ENCODE data around the gene MRPL27. TPM values are rescaled to one million over a fixed set of nuclear protein-coding genes. Genes with fewer than 3 reads are reported as not detected.

MRPL27 gene
- total RNA-seq, 1 donor from 2014 or later, result 92.5 TPM

DNA sequence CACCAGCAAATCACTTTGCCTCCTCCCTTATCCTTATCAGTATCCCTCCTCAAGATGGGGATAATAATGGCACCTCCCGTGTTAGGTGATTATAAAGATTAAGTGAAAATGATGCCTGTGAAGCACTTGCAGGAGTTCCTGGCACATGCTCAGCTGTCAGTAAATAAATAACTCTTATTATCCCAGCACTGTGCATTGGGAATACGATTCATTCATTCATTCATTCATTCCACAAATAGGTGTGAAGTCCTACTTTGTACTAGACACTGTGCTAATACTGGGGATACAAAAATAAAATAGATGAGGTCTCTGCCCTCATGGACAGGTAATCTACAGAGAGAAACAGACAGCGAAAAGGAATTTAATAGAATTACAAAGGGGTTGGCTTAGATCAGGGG is 25.1 kb downstream of the MRPL27 start:
- H3K4me3 ChIP-seq (ENCODE audit: low read depth, low read length), result no peak overlapping the region
- H3K36me3 ChIP-seq (ENCODE audit: control insufficient read depth, insufficient read depth, low read length), result no peaks in the 10 kb centered on the region
- no peaks in the 10 kb centered on the region for H3K27me3 ChIP-seq (ENCODE audit: control insufficient read depth, insufficient read depth, low read length)
- TF ChIP-seq, protein P1, sequence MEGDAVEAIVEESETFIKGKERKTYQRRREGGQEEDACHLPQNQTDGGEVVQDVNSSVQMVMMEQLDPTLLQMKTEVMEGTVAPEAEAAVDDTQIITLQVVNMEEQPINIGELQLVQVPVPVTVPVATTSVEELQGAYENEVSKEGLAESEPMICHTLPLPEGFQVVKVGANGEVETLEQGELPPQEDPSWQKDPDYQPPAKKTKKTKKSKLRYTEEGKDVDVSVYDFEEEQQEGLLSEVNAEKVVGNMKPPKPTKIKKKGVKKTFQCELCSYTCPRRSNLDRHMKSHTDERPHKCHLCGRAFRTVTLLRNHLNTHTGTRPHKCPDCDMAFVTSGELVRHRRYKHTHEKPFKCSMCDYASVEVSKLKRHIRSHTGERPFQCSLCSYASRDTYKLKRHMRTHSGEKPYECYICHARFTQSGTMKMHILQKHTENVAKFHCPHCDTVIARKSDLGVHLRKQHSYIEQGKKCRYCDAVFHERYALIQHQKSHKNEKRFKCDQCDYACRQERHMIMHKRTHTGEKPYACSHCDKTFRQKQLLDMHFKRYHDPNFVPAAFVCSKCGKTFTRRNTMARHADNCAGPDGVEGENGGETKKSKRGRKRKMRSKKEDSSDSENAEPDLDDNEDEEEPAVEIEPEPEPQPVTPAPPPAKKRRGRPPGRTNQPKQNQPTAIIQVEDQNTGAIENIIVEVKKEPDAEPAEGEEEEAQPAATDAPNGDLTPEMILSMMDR (IDR thresholded peaks at IDR 0.05; ENCODE audit: insufficient read depth, low read length, poor library complexity, severe bottlenecking), result no peak
- no peak for DNase-seq (ENCODE audit: low read depth)

GRCh38 chr17:50347117-50347893 is 25.7 kb downstream of the MRPL27 start:
- Histone ChIP-seq H3K27me3 (ENCODE audit: control insufficient read depth, insufficient read depth, low read length) (no peaks in the 10 kb centered on the region), H3K4me3 (ENCODE audit: low read depth, low read length) (peak overlapping the region; percentile 51), H3K36me3 (ENCODE audit: control insufficient read depth, insufficient read depth, low read length) (no peaks in the 10 kb centered on the region)
- TF ChIP-seq, protein P1 (IDR thresholded peaks at IDR 0.05; ENCODE audit: insufficient read depth, low read length, poor library complexity, severe bottlenecking), result no peak
- no peak for DNase-seq (ENCODE audit: low read depth)

DNA sequence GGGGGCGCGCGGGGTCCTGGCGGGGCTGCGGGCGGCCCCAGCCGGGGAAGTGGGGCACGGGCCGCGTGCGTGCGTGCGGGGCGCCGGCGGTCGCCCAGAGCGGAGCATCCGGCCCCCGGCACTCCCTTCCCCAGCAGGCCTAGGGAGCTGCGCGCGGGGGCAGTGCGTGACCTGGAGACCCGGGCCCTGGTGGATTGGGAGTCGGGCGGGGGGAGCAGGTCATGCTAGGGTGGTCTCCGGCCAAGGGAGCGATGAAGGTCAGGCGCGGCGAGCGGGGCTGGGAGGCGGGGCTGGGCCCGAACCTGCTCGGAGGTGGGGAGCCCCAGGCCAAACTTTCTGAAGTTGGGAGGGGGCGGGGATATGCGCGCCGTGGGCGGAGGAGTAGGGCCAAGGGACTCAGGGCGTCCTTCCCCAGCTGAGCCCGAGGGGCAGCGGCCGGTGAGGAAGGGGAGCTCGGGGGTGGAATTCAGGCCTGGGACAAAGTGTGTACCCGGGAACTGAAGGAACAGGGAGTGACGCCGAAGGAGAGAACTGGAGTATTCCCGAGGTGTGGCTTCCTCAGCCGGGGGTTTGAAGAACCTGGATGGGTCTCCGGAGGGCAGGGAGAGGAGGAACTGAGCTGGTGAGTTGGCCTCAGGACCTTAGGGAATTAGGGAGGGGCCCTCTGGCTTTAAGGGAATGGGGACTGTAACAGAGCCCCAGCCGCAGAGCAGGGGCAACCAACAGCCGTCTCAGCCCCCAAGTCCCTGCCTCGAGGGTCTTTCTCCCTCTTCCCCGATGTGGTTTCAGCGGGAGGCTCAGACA is 26.5 kb downstream of the MRPL27 start:
- Histone ChIP-seq H3K4me3 (ENCODE audit: low read depth, low read length) (peak overlapping the region; percentile 51), H3K36me3 (ENCODE audit: control insufficient read depth, insufficient read depth, low read length) (no peaks in the 10 kb centered on the region), H3K27me3 (ENCODE audit: control insufficient read depth, insufficient read depth, low read length) (no peaks in the 10 kb centered on the region)
- no peak for DNase-seq (ENCODE audit: low read depth)
- TF ChIP-seq, protein P1 (IDR thresholded peaks at IDR 0.05; ENCODE audit: insufficient read depth, low read length, poor library complexity, severe bottlenecking), result no peak

DNA sequence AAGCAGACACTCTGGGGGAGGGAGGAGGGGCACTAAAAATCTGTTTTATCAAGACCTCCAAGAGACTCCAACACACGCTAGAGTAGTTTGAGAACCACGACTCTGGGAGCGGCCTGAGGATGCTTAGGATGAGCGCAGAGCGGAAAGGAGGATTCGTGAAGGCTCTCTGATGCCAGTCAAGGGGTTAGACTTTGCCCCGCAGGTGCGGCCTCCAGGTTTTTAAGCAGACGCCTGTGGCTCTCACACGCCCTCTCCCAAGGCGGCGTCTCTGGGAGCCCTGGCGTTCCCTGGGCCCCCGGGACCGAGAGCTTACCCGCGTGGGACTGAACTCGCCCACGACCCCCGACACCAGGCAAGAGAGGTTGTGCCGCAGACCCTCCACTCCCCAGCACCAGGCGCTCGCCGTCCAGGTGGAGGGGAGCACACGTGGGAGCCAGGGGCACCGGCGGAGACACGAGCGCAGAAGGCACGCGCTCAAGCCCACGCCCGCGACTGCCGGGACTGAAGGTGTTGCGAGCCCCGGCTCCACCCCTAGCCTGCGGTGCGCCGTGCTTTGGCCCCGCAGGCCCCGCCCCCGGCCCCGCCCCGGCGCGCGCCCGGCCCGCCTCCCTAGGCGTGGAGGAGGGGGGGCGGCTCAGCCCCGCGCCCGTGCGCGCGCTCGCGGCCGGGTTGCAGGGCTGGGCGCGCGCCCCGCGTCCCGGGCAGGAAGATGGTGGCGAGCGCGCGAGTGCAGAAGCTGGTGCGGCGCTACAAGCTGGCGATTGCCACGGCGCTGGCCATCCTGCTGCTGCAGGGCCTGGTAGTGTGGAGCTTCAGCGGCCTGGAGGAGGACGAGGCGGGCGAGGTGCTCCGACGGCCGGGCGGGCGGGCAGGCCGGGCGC is 27.3 kb downstream of the MRPL27 start, which contains the start of gene XYLT2:
Gene XYLT2, plus strand, starts transcription at position 695 of the 881 bp plus-strand sequence. Its CDS starts 15 bp downstream, at position 710.
- DNase-seq (ENCODE audit: low read depth), result peak; percentile 34
- no peaks in the 10 kb centered on the region for H3K36me3 ChIP-seq (ENCODE audit: control insufficient read depth, insufficient read depth, low read length)
- TF ChIP-seq, protein P1 (IDR thresholded peaks at IDR 0.05; ENCODE audit: insufficient read depth, low read length, poor library complexity, severe bottlenecking), result no peak
- peak within 1 kb of the TSS; percentile 54 for H3K4me3 ChIP-seq (ENCODE audit: low read depth, low read length)
- H3K27me3 ChIP-seq (ENCODE audit: control insufficient read depth, insufficient read depth, low read length), result no peaks in the 10 kb centered on the region

GRCh38 chr17:50344731-50345365 is 28.1 kb downstream of the MRPL27 start:
- no peaks in the 10 kb centered on the region for H3K27me3 ChIP-seq (ENCODE audit: control insufficient read depth, insufficient read depth, low read length)
- no peak overlapping the region for H3K4me3 ChIP-seq (ENCODE audit: low read depth, low read length)
- TF ChIP-seq, protein P1 (IDR thresholded peaks at IDR 0.05; ENCODE audit: insufficient read depth, low read length, poor library complexity, severe bottlenecking), result no peak
- no peak for DNase-seq (ENCODE audit: low read depth)
- H3K36me3 ChIP-seq (ENCODE audit: control insufficient read depth, insufficient read depth, low read length), result no peaks in the 10 kb centered on the region
